ENCODE data around the gene BPI. TPM values are rescaled to one million over a fixed set of nuclear protein-coding genes. Genes with fewer than 3 reads are reported as not detected.

BPI gene
- polyA plus RNA-seq, 1 of the 3 experiments (the other 2 are of a cell fraction): not detected

DNA sequence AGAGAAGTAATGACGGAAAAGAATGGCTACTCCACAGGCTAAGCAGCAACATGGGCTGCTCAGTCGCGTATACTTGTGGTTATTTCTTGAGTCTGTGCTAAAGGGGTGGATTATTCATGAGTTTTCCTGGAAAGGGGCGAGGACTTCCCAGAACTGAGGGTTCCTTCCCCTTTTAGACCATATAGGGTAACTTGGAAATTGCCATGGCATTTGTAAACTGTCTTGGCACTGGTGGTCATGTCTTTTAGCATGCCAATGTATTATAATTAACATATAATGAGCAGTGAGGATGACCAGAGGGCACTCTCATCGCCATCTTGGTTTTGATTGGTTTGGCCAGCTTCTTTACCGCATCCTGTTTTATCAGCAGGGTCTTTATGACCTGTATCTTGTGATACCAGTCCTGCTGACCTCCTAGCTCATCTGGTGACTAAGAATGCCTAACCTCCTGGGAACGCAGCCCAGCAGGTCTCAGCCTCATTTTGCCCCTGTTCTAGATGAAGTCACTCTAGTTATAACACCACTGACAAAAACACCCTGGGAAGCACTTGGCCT, 53.8 kb downstream of the BPI start (continued):
- TF ChIP-seq MEF2A (IDR thresholded peaks at IDR 0.05; ENCODE audit: borderline replicate concordance, low read depth): no peak

DNA sequence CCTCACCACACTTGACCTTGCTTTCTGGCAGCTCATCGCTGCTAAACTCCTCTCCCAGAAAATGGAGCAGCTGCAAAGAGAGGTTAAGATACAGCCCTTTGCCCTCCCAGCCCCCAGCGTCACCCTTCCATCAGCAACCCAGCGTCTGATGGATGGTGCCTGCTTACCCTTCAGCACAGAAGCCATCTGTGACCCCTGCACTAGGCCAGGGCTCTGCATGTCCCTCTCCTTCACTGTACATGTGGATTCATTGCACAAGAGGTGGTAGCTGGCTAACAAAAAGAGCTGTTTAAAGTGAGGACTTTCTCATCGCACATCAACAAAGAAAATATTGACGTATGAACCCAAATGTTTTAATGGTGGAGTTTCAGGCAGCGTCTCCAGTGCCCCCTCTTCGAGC, 54.6 kb downstream of the BPI start:
- Histone ChIP-seq H3K4me3 (ENCODE audit: low read depth in 2 of 2, low read length in 1 of 2) (no peak overlapping the region), H2AFZ (ENCODE audit: low read depth) (no peak overlapping the region), H3K4me2 (no peak overlapping the region), H3K9me2 (no peaks in the 10 kb centered on the region), H3K36me3 (replicated peaks in 1 of 2; ENCODE audit: control insufficient read depth in 1 of 2, insufficient read depth in 2 of 2, low read length in 1 of 2) (no peaks in the 10 kb centered on the region), H3F3A (replicated peaks; ENCODE audit: insufficient read depth) (no peaks in the 10 kb centered on the region), H3K9me3 (no peaks in the 10 kb centered on the region), H3K9ac (no peak overlapping the region), H3K27ac (ENCODE audit: low read depth in 2 of 2, low read length in 1 of 2) (no peak overlapping the region), H3K27me3 (ENCODE audit: insufficient read depth) (no peaks in the 10 kb centered on the region), H4K20me1 (ENCODE audit: insufficient read depth) (no peaks in the 10 kb centered on the region), H3K4me1 (ENCODE audit: control insufficient read depth in 1 of 2, insufficient read depth in 2 of 2, low read depth in 1 of 2, low read length in 1 of 2) (no peaks in the 10 kb centered on the region), H3K79me2 (ENCODE audit: insufficient read depth) (no peaks in the 10 kb centered on the region)
- TF ChIP-seq, protein P1, sequence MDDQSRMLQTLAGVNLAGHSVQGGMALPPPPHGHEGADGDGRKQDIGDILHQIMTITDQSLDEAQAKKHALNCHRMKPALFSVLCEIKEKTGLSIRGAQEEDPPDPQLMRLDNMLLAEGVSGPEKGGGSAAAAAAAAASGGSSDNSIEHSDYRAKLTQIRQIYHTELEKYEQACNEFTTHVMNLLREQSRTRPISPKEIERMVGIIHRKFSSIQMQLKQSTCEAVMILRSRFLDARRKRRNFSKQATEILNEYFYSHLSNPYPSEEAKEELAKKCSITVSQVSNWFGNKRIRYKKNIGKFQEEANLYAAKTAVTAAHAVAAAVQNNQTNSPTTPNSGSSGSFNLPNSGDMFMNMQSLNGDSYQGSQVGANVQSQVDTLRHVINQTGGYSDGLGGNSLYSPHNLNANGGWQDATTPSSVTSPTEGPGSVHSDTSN (IDR thresholded peaks at IDR 0.05): no peak
- TF ChIP-seq, protein P2, sequence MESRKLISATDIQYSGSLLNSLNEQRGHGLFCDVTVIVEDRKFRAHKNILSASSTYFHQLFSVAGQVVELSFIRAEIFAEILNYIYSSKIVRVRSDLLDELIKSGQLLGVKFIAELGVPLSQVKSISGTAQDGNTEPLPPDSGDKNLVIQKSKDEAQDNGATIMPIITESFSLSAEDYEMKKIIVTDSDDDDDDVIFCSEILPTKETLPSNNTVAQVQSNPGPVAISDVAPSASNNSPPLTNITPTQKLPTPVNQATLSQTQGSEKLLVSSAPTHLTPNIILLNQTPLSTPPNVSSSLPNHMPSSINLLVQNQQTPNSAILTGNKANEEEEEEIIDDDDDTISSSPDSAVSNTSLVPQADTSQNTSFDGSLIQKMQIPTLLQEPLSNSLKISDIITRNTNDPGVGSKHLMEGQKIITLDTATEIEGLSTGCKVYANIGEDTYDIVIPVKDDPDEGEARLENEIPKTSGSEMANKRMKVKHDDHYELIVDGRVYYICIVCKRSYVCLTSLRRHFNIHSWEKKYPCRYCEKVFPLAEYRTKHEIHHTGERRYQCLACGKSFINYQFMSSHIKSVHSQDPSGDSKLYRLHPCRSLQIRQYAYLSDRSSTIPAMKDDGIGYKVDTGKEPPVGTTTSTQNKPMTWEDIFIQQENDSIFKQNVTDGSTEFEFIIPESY (IDR thresholded peaks at IDR 0.05; ENCODE audit: borderline replicate concordance, low read depth): no peak
- TF ChIP-seq, protein P3, sequence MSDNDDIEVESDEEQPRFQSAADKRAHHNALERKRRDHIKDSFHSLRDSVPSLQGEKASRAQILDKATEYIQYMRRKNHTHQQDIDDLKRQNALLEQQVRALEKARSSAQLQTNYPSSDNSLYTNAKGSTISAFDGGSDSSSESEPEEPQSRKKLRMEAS (IDR thresholded peaks at IDR 0.05; ENCODE audit: low read depth): no peak
- no peak for TF ChIP-seq ELF1 (IDR thresholded peaks at IDR 0.05)
- TF ChIP-seq MEF2A (IDR thresholded peaks at IDR 0.05; ENCODE audit: borderline replicate concordance, low read depth): no peak
- TF ChIP-seq TAF1 (IDR thresholded peaks at IDR 0.05; ENCODE audit: borderline replicate concordance, low read depth, low read length): no peak
- TF ChIP-seq, protein P4, sequence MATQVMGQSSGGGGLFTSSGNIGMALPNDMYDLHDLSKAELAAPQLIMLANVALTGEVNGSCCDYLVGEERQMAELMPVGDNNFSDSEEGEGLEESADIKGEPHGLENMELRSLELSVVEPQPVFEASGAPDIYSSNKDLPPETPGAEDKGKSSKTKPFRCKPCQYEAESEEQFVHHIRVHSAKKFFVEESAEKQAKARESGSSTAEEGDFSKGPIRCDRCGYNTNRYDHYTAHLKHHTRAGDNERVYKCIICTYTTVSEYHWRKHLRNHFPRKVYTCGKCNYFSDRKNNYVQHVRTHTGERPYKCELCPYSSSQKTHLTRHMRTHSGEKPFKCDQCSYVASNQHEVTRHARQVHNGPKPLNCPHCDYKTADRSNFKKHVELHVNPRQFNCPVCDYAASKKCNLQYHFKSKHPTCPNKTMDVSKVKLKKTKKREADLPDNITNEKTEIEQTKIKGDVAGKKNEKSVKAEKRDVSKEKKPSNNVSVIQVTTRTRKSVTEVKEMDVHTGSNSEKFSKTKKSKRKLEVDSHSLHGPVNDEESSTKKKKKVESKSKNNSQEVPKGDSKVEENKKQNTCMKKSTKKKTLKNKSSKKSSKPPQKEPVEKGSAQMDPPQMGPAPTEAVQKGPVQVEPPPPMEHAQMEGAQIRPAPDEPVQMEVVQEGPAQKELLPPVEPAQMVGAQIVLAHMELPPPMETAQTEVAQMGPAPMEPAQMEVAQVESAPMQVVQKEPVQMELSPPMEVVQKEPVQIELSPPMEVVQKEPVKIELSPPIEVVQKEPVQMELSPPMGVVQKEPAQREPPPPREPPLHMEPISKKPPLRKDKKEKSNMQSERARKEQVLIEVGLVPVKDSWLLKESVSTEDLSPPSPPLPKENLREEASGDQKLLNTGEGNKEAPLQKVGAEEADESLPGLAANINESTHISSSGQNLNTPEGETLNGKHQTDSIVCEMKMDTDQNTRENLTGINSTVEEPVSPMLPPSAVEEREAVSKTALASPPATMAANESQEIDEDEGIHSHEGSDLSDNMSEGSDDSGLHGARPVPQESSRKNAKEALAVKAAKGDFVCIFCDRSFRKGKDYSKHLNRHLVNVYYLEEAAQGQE (IDR thresholded peaks at IDR 0.05; ENCODE audit: low read depth, low read length): no peak
- TF ChIP-seq GATA2 (CRISPR knock-in tag; IDR thresholded peaks at IDR 0.05): no peak
- no peak for TF ChIP-seq RCOR1 (IDR thresholded peaks at IDR 0.05; ENCODE audit: low read length)
- no peak for TF ChIP-seq JUND (IDR thresholded peaks at IDR 0.05)
- no peak for TF ChIP-seq FOXM1 (IDR thresholded peaks at IDR 0.05; ENCODE audit: low read depth)
- TF ChIP-seq YY1 (IDR thresholded peaks at IDR 0.05; ENCODE audit: low read depth): no peak
- TF ChIP-seq, protein P5, sequence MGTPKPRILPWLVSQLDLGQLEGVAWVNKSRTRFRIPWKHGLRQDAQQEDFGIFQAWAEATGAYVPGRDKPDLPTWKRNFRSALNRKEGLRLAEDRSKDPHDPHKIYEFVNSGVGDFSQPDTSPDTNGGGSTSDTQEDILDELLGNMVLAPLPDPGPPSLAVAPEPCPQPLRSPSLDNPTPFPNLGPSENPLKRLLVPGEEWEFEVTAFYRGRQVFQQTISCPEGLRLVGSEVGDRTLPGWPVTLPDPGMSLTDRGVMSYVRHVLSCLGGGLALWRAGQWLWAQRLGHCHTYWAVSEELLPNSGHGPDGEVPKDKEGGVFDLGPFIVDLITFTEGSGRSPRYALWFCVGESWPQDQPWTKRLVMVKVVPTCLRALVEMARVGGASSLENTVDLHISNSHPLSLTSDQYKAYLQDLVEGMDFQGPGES (IDR thresholded peaks at IDR 0.05; ENCODE audit: low read depth, low read length): no peak
- no peak for TF ChIP-seq MXI1 (IDR thresholded peaks at IDR 0.05; ENCODE audit: low read depth, low read length)
- TF ChIP-seq CHD2 (IDR thresholded peaks at IDR 0.05; ENCODE audit: low read length, partially characterized antibody): no peak
- no peak for TF ChIP-seq RAD21 (IDR thresholded peaks at IDR 0.05; ENCODE audit: low read length)
- no peak for TF ChIP-seq RFX5 (IDR thresholded peaks at IDR 0.05; ENCODE audit: low read length)
- TF ChIP-seq NFIC (IDR thresholded peaks at IDR 0.05; ENCODE audit: borderline replicate concordance): no peak
- TF ChIP-seq TEAD4 (IDR thresholded peaks at IDR 0.05; ENCODE audit: borderline replicate concordance, insufficient read depth): no peak
- POLR2A ChIA-PET: no interaction called here
- 66% methylated on average over 7 of the region's 7 CpGs for WGBS (ENCODE audit: low lambda C conversion rate)
- DNase-seq: no peak
- CTCF ChIA-PET: interaction anchor here (2.9 kb wide), 1 partner anchor 14 kb away, joined by 15 read pairs; no protein-coding TSS in a partner anchor

Measured in SK-N-SH (cell line).